DOHH2 (cell line): ENCODE data around the gene ONECUT3.

Experiments
- H3F3A ChIP-seq: fragments of 200-600 bp; sonication (generic), shearing (Covaris generic); 2 replicates; pipeline ENCODE4 v1.6.0; 2016; ENCODE audit warnings: antibody characterized with exemption, mild to moderate bottlenecking; ENCODE audit not compliant: control insufficient read depth, insufficient read depth
- H3K27ac ChIP-seq: fragments of 200-600 bp; sonication (generic); 2 replicates; pipeline ENCODE4 v1.5.1; 2014; ENCODE audit warnings: low read depth, mild to moderate bottlenecking, low read length, moderate library complexity
- H3K27me3 ChIP-seq: fragments of 200-600 bp; sonication (generic); 2 replicates; pipeline ENCODE4 v1.6.1; 2014; ENCODE audit warnings: mild to moderate bottlenecking, low read length, mixed read lengths; ENCODE audit not compliant: control insufficient read depth
- H3K36me3 ChIP-seq: fragments of 200-600 bp; sonication (generic); 2 replicates; pipeline ENCODE4 v1.6.1; 2014; ENCODE audit warnings: mild to moderate bottlenecking, low read length, moderate library complexity, mixed read lengths; ENCODE audit not compliant: control insufficient read depth
- H3K4me1 ChIP-seq: fragments of 200-600 bp; sonication (generic); 2 replicates; pipeline ENCODE4 v1.6.1; 2014; ENCODE audit warnings: mild to moderate bottlenecking, low read length, mixed read lengths; ENCODE audit not compliant: control insufficient read depth
- H3K4me2 ChIP-seq: fragments of 200-600 bp; sonication (generic); 2 replicates; pipeline ENCODE4 v1.6.0; 2014; ENCODE audit warnings: mild to moderate bottlenecking, low read length, moderate library complexity
- H3K4me3 ChIP-seq: fragments of 200-600 bp; sonication (generic); 2 replicates; pipeline ENCODE4 v1.5.1; 2014; ENCODE audit warnings: mild to moderate bottlenecking, low read length, mixed read lengths
- H3K79me2 ChIP-seq: fragments of 200-600 bp; sonication (generic); 2 replicates; pipeline ENCODE4 v1.6.1; 2014; ENCODE audit warnings: mild to moderate bottlenecking, low read length, mixed read lengths; ENCODE audit not compliant: control insufficient read depth
- H3K9me2 ChIP-seq: fragments of 200-600 bp; sonication (generic); replicated peaks from 2 replicates; pipeline ENCODE4 v1.6.1; 2014; ENCODE audit warnings: mild to moderate bottlenecking, low read length, mixed read lengths; ENCODE audit not compliant: control insufficient read depth
- H3K9me3 ChIP-seq: fragments of 200-600 bp; sonication (generic); 2 replicates; pipeline ENCODE4 v1.6.1; 2014; ENCODE audit warnings: antibody characterized with exemption, low read length, mixed read lengths; ENCODE audit not compliant: control insufficient read depth, insufficient read depth
- H4K20me1 ChIP-seq: fragments of 200-600 bp; sonication (generic); 2 replicates; pipeline ENCODE4 v1.6.0; 2014; ENCODE audit warnings: low read depth, mild to moderate bottlenecking, antibody characterized with exemption, low read length, moderate library complexity; ENCODE audit not compliant: control insufficient read depth, insufficient read depth
- EZH2phosphoT487 ChIP-seq: fragments of 200-600 bp; sonication (generic); IDR thresholded peaks from 2 replicates; pipeline ENCODE4 v1.6.1; 2017; ENCODE audit warnings: borderline replicate concordance, mild to moderate bottlenecking, antibody characterized with exemption, low read length, moderate library complexity, mixed read lengths
- TF ChIP-seq, protein P1 (sequence below): fragments of 200-600 bp; sonication (generic); IDR thresholded peaks from one replicate; pipeline ENCODE4 v1.5.1; 2014; ENCODE audit warnings: antibody characterized with exemption, mild to moderate bottlenecking, low read depth, low read length; ENCODE audit not compliant: poor library complexity, severe bottlenecking

The ONECUT3 gene

DNA sequence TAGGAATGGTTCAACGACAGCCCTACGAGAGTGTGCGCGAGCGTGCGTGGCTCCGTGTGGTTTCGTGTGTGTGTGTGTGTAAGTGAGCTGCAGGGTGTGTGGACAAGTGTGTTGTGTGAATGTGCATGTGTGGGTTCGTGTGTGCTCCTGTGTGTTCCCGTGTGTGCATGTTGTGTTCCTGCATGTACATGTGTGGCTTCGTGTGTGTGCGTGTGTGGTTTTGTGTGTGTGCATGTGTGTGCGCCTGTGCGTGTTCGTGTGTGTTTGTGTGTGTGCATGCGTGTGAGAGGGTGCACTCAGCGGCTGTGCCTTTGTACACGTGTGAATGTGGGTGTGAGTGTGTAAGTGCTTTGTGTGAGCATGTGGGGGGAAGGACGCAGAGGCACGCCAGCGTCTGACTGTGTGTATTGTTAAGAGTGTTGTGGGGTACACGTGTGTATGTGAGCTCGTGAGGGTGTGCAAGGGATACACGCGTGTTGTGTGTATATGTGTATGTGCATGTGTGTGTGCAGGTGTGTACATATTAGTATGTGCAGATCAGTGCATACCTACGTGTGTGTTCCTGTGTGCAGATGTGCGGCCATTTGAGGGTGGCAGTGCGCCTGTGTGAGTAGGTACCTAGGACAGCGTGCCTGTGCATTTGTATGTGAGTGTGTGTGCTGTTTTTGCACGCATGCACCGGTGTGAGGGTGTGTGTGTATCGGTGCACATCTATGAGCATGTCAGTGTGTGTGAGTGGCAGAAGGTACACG, 24.3 kb upstream of the ONECUT3 start:
- Histone ChIP-seq H3F3A (no peaks in the 10 kb centered on the region), H4K20me1 (no peaks in the 10 kb centered on the region), H3K9me3 (no peaks in the 10 kb centered on the region), H3K27me3 (no peaks in the 10 kb centered on the region), H3K4me3 (no peak overlapping the region), H3K27ac (no peak overlapping the region), H3K79me2 (no peaks in the 10 kb centered on the region), H3K9me2 (no peaks in the 10 kb centered on the region), H3K36me3 (no peaks in the 10 kb centered on the region), H3K4me1 (no peaks in the 10 kb centered on the region), H3K4me2 (no peak overlapping the region)
- TF ChIP-seq, protein P1, sequence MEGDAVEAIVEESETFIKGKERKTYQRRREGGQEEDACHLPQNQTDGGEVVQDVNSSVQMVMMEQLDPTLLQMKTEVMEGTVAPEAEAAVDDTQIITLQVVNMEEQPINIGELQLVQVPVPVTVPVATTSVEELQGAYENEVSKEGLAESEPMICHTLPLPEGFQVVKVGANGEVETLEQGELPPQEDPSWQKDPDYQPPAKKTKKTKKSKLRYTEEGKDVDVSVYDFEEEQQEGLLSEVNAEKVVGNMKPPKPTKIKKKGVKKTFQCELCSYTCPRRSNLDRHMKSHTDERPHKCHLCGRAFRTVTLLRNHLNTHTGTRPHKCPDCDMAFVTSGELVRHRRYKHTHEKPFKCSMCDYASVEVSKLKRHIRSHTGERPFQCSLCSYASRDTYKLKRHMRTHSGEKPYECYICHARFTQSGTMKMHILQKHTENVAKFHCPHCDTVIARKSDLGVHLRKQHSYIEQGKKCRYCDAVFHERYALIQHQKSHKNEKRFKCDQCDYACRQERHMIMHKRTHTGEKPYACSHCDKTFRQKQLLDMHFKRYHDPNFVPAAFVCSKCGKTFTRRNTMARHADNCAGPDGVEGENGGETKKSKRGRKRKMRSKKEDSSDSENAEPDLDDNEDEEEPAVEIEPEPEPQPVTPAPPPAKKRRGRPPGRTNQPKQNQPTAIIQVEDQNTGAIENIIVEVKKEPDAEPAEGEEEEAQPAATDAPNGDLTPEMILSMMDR: no peak
- TF ChIP-seq EZH2phosphoT487: no peak

GRCh38 chr19:1729568-1729925, 23.8 kb upstream of the ONECUT3 start:
- TF ChIP-seq EZH2phosphoT487: no peak
- TF ChIP-seq, protein P1: no peak
- H3K4me3 ChIP-seq: no peak overlapping the region
- no peaks in the 10 kb centered on the region for H3K9me3 ChIP-seq
- no peaks in the 10 kb centered on the region for H3F3A ChIP-seq
- no peaks in the 10 kb centered on the region for H3K9me2 ChIP-seq
- H3K27me3 ChIP-seq: no peaks in the 10 kb centered on the region
- H3K4me1 ChIP-seq: no peaks in the 10 kb centered on the region
- H3K27ac ChIP-seq: no peak overlapping the region
- H3K4me2 ChIP-seq: no peak overlapping the region
- no peaks in the 10 kb centered on the region for H4K20me1 ChIP-seq
- no peaks in the 10 kb centered on the region for H3K36me3 ChIP-seq
- H3K79me2 ChIP-seq: no peaks in the 10 kb centered on the region

GRCh38 chr19:1730157-1730556, 23.1 kb upstream of the ONECUT3 start:
- H3K9me3 ChIP-seq: no peaks in the 10 kb centered on the region
- H3K27me3 ChIP-seq: no peaks in the 10 kb centered on the region
- no peaks in the 10 kb centered on the region for H3K36me3 ChIP-seq
- H3K4me3 ChIP-seq: no peak overlapping the region
- no peaks in the 10 kb centered on the region for H3F3A ChIP-seq
- no peak overlapping the region for H3K27ac ChIP-seq
- H3K9me2 ChIP-seq: no peaks in the 10 kb centered on the region
- H3K4me1 ChIP-seq: no peaks in the 10 kb centered on the region
- no peaks in the 10 kb centered on the region for H3K79me2 ChIP-seq
- no peaks in the 10 kb centered on the region for H4K20me1 ChIP-seq
- TF ChIP-seq, protein P1: no peak
- no peak for TF ChIP-seq EZH2phosphoT487
- no peak overlapping the region for H3K4me2 ChIP-seq
